HG03378 (cell line): ENCODE results near the gene CENPM.

Experiments
- ATAC-seq: cut with Tn5 transposase; IDR thresholded peaks from one replicate; pipeline ENCODE4 v1.9.1; 2021; ENCODE audit warnings: mild to moderate bottlenecking, moderate library complexity; ENCODE audit not compliant: unreplicated experiment

CENPM gene

GRCh38 chr22:41900652-41901312, 46.2 kb downstream of the CENPM start:
- no peak for ATAC-seq

GRCh38 chr22:41899992-41900651, 46.8 kb downstream of the CENPM start:
- ATAC-seq, result no peak

- no peak for ATAC-seq
These were observed 47.8 kb downstream of the CENPM start for GRCh38 chr22:41899110-41899509.

- no peak for ATAC-seq
These were observed 48.3 kb downstream of the CENPM start for GRCh38 chr22:41898645-41899044.

- ATAC-seq, result no peak
These were observed 53.2 kb downstream of the CENPM start for GRCh38 chr22:41893591-41894375.

GRCh38 chr22:41892721-41893120, 54.2 kb downstream of the CENPM start:
- no peak for ATAC-seq

- ATAC-seq, result no peak
These were observed 55.5 kb downstream of the CENPM start for GRCh38 chr22:41891407-41891806.
